SKM-1 (cell line): ENCODE data around the gene CABYR.
"Not testable (repeated sequence)": the region's sequence is repeated elsewhere in the genome, so short reads cannot be mapped to it uniquely, and the experiment has no call there.

ENCODE experiments used
- DNase-seq: peaks from one replicate; lab custom pipeline; 2025; ENCODE audit not compliant: unreplicated experiment; lab: John Stamatoyannopoulos, UW

The CABYR gene

DNA sequence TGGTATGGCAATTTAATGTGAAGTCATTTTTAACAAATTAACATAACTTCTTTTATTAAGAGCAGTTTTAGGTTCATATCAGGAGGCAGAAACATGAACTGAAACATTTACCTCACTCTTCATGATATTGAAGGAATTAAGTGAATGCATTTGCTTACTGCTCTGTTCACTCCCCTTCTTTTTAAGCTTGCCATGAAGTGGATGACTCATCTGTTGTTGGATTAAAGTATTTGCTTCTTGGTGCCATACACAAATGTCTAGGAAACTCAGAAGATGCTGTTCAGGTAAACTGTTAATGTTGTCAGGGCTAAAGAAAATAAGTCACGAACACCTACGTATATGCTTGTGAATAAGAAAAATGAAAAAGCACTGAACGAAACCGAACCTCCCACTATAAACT is 10.2 kb upstream of the CABYR start:
- DNase-seq, result no peak

GRCh38 chr18:24130494-24130893 is 8.4 kb upstream of the CABYR start:
- no peak for DNase-seq

- no peak for DNase-seq
Observed at GRCh38 chr18:24136967-24137373, 1.9 kb upstream of the CABYR start.

DNA sequence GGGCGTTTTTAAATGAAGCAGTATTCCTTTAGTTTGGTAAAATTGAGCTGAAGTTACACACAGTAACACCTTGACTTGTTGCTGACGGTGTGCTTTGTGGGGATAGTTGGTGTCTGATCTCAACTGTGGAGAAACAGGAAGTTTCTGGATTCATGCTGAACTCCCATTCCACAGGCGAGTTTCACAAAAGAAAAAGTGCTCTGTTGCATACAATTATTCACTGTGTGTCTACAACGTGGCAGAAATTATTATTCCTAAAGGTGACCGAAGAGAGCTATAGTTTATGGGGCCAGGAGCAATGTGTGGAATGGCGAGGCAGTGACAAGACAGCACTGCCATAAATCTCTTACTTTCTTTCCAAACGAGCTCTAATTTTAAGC is 463 bp upstream of the CABYR start:
- DNase-seq, result no peak

DNA sequence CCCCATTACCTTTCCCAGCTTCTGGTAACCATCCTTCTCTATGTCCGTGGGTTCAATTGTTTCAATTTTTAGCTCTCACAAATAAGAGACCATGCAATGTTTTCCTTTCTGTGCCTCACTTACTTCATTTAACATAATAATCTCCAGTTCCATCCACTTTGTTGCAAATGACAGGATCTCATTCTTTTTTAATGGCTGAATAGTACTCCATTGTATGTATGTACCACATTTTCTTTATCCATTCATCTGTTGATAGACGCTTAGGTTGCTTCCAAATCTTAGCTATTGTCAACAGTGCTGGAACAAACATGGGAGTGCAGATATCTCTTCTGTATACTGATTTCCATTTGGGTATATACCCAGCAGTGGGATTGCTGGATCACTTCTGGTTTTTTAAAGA is 1.8 kb downstream of the CABYR start:
- no peak for DNase-seq

GRCh38 chr18:24142376-24142775 is 3.5 kb downstream of the CABYR start:
- DNase-seq, result no peak

GRCh38 chr18:24149591-24149990 is 10.7 kb downstream of the CABYR start:
- not testable (repeated sequence) for DNase-seq

GRCh38 chr18:24153397-24153796 is 14.5 kb downstream of the CABYR start:
- no peak for DNase-seq

GRCh38 chr18:24157855-24158254 is 19.0 kb downstream of the CABYR start:
- DNase-seq, result no peak

- DNase-seq, result no peak
Observed at GRCh38 chr18:24160086-24160485, 21.2 kb downstream of the CABYR start.

- DNase-seq, result no peak
Observed at GRCh38 chr18:24161304-24161703, 22.4 kb downstream of the CABYR start.

DNA sequence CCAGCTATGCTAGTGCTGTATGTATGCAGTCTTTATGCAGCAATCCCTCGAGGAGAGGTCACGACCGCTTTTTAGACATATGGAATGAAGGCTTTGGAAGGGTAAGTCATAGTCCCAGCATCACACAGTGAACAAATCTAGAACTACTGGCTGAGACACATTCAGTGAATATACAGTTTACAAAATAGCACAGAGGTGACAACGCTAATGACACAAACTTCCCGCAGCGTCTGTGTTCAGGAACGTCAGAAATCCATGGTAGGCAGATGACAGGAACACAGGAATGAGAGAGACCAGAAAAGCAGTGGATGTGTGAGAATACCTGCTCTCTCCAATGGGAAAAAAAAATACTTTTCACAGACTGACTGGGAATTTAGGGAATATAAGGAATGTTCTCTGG is 29.6 kb downstream of the CABYR start:
- DNase-seq, result no peak

GRCh38 chr18:24170360-24170759 is 31.5 kb downstream of the CABYR start:
- no peak for DNase-seq

GRCh38 chr18:24173997-24174396 is 35.1 kb downstream of the CABYR start:
- no peak for DNase-seq

GRCh38 chr18:24176727-24177416 is 38.0 kb downstream of the CABYR start:
- peak; percentile 35 for DNase-seq

- no peak for DNase-seq
Observed at GRCh38 chr18:24177499-24178133, 38.8 kb downstream of the CABYR start.

DNA sequence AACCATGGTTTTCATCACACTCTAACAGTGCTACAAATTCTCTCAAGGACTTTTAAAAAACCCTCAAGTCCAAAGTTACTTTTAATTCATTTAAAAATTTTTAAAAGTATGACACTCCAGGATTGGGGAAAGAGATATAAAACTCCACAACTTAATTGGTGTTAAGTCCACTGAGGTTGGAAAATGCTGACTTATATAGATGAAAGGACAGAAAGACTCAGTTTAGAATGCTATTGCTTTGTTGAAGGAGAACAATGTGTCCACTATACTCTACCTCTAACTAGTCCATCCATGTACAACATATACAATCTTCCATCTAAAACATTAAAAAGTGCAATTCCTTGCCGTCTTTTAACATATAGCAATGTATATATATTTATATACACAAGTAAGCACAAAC is 41.2 kb downstream of the CABYR start:
- DNase-seq, result no peak

GRCh38 chr18:24181806-24182205 is 42.9 kb downstream of the CABYR start:
- no peak for DNase-seq

DNA sequence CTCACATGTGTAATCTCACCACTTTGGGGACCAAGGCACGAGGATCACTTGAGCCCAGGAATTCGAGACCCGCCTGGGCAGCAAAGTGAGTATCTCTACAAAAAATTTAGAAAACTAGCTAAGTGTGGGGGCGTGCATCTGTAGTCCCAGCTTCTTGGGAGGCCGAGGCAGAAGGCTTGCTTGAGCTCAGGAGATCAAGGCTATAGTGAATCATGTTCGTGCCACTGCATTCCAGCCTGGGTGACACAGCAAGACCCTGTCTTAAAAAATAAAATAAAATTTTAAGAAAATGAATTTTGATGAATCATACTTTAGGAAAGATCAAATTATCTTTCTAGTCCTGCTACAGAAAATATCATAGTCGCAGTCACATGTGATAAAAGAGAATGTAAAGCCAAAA is 46.9 kb downstream of the CABYR start:
- no peak for DNase-seq

DNA sequence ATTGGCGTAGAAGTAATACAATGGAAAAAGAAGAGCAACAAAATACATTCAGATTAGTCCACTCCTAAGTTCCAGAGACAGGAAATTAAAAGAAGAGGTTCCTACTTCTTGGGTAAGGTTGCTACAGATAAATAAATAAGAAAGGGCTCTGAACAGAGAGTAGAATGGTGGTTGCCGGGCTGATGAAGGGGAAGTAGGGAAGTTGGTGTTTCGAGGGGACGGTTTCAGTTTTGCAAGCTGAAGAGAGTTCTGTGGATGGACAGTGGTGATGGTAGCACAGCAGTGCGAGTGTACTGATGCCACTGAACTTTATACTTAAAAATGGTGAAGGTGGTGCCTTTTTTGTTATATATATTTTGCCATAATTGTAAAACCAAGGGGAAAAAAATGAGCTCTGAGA is 48.2 kb downstream of the CABYR start:
- no peak for DNase-seq

GRCh38 chr18:24187689-24188088 is 48.8 kb downstream of the CABYR start:
- no peak for DNase-seq

GRCh38 chr18:24188120-24188519 is 49.3 kb downstream of the CABYR start:
- DNase-seq, result no peak

DNA sequence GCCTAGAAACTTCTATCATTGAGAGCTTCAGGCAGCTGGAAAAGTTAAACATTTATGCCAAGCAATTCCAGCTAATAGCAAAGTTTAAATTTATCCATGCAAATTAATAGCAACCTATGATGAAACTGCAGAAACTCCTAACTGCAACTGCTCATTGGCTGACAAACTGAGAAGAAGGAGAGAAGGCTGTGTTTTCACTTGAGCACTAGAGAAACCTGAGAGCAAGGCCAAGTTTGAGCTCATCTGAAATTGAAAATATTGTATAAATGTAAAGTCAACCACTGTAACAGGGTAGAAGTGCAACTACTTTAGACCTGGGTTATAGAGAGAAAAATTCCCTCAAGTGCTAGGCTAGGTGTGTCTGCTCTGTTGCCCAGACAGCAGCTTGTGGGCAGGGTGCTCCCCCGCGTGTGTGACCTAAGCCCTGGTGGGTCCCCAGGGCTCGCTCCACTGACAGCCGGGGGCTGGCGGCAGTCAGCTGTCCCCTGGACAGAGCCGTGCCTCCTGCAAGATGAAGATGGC is 50.2 kb downstream of the CABYR start:
- DNase-seq, result no peak
